ENCODE measurements around the gene CCDC136. TPM values are rescaled to one million over a fixed set of nuclear protein-coding genes. Genes with fewer than 3 reads are reported as not detected.

The CCDC136 gene
- total RNA-seq, 4 donors from 2014 or later: 0.61 to 15.8 (median 9.3) TPM

- in situ Hi-C loops (cut with MboI; ENCODE audit: low sequenced_read_pairs in 4 of 4) (loop anchor here in 2 of 4 donors (10.0 to 25.0 kb wide), 2 partner anchors 119 to 401 kb away; partner anchors contain the start of gene HILPDA (in 1 of the 2)), intact Hi-C loops (cut with DNase I; ENCODE audit: low total_unique reads) (loop anchor here (2.0 kb wide), 2 partner anchors 21 to 33 kb away; partner anchors contain the start of gene FLNC)
- Histone ChIP-seq H3K4me3 (peak overlapping the region; percentile 72 to 88 (median 79)), H3K9me3 (no peaks in the 10 kb centered on the region), H3K36me3 (no peaks in the 10 kb centered on the region), H3K4me1 (peaks cover 35 to 45% of the 10 kb centered on the region in 2 donors), H3K27ac (peak overlapping the region; percentile 82 to 91 (median 84)), H3K27me3 (no peaks in the 10 kb centered on the region)
- ATAC-seq (peak in 1 of 2 donors; percentile 1), DNase-seq (no peak)
- peak in 4 of 5 experiments; percentile 8 to 56 (median 34) for TF ChIP-seq CTCF (IDR thresholded peaks at IDR 0.05 in 4 of 5, conservative IDR thresholded peaks at IDR 0.05 in 1 of 5)
- TF ChIP-seq POLR2A (IDR thresholded peaks at IDR 0.05): no peak
Measured at GRCh38 chr7:128863433-128863989, 71.7 kb downstream of the CCDC136 start.

GRCh38 chr7:128865303-128865702, 73.5 kb downstream of the CCDC136 start:
- Histone ChIP-seq H3K4me1 (peaks cover 29 to 35% of the 10 kb centered on the region in 2 donors), H3K4me3 (no peak overlapping the region), H3K36me3 (no peaks in the 10 kb centered on the region), H3K27ac (no peak overlapping the region), H3K27me3 (no peaks in the 10 kb centered on the region), H3K9me3 (no peaks in the 10 kb centered on the region)
- in situ Hi-C loops (cut with MboI; ENCODE audit: low sequenced_read_pairs in 4 of 4) (loop anchor here in 2 of 4 donors (10.0 to 25.0 kb wide), 2 partner anchors 121 to 403 kb away; partner anchors contain the start of gene HILPDA (in 1 of the 2)), intact Hi-C loops (cut with DNase I; ENCODE audit: low total_unique reads) (loop anchor here (5.0 kb wide), 1 partner anchor 123 kb away; no protein-coding TSS in a partner anchor)
- TF ChIP-seq POLR2A (IDR thresholded peaks at IDR 0.05) (no peak), CTCF (IDR thresholded peaks at IDR 0.05 in 4 of 5, conservative IDR thresholded peaks at IDR 0.05 in 1 of 5) (no peak)
- peak in 1 of 2 donors; percentile 21 for DNase-seq
- ATAC-seq: no peak

- Histone ChIP-seq H3K9me3 (no peaks in the 10 kb centered on the region), H3K4me1 (peaks cover 25 to 27% of the 10 kb centered on the region in 2 donors), H3K4me3 (no peak overlapping the region), H3K27me3 (no peaks in the 10 kb centered on the region), H3K27ac (no peak overlapping the region), H3K36me3 (no peaks in the 10 kb centered on the region)
- peak in 1 of 2 donors; percentile 34 for DNase-seq
- ATAC-seq: no peak
- intact Hi-C loops (cut with DNase I; ENCODE audit: low total_unique reads): loop anchor here (5.0 kb wide), 1 partner anchor 124 kb away; no protein-coding TSS in a partner anchor
- TF ChIP-seq CTCF (IDR thresholded peaks at IDR 0.05 in 4 of 5, conservative IDR thresholded peaks at IDR 0.05 in 1 of 5) (no peak), POLR2A (IDR thresholded peaks at IDR 0.05) (no peak)
- in situ Hi-C loops (cut with MboI; ENCODE audit: low sequenced_read_pairs in 4 of 4): loop anchor here in 2 of 4 donors (10.0 to 25.0 kb wide), 2 partner anchors 121 to 404 kb away; partner anchors contain the start of gene HILPDA (in 1 of the 2)
Measured at GRCh38 chr7:128865996-128866877, 74.5 kb downstream of the CCDC136 start.

DNA sequence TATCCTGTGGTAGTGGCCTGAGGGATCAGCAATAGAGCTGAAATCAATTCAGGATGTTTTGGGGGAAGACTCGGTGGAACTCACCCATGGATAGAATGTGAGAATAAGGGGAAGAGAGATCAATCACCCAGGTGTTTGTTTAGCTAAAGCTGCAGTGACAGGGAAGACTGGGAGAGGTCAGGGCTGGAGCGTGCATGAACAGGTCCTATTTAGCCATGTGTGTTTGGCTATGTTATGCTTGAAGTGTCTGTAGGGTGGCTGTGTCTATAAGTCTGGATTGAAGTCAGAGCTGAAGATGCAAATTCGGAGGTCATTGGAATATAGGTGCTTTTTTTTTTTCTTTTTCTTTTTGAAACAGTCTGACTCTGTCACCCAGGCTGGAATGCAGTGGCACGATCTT, 75.5 kb downstream of the CCDC136 start:
- ATAC-seq (no peak), DNase-seq (no peak)
- H3K27me3 ChIP-seq: no peaks in the 10 kb centered on the region
- no peaks in the 10 kb centered on the region for H3K9me3 ChIP-seq
- intact Hi-C loops (cut with DNase I; ENCODE audit: low total_unique reads): loop anchor here (5.0 kb wide), 1 partner anchor 125 kb away; no protein-coding TSS in a partner anchor
- TF ChIP-seq CTCF (IDR thresholded peaks at IDR 0.05 in 4 of 5, conservative IDR thresholded peaks at IDR 0.05 in 1 of 5) (no peak), POLR2A (IDR thresholded peaks at IDR 0.05) (no peak)
- H3K27ac ChIP-seq: no peak overlapping the region
- in situ Hi-C loops (cut with MboI; ENCODE audit: low sequenced_read_pairs in 4 of 4): loop anchor here in 2 of 4 donors (10.0 to 25.0 kb wide), 2 partner anchors 122 to 405 kb away; partner anchors contain the start of gene HILPDA (in 1 of the 2)
- peaks cover 20 to 24% of the 10 kb centered on the region in 2 donors for H3K4me1 ChIP-seq
- no peaks in the 10 kb centered on the region for H3K36me3 ChIP-seq
- no peak overlapping the region for H3K4me3 ChIP-seq
